NCI-H2196 treated with DMSO at 0.1 percent for 48 hours (cell line): ENCODE results near the gene PPT1.

ENCODE experiments used
- DNase-seq: peaks from one replicate; lab custom pipeline; 2025; ENCODE audit not compliant: unreplicated experiment; lab: John Stamatoyannopoulos, UW

The PPT1 gene

DNA sequence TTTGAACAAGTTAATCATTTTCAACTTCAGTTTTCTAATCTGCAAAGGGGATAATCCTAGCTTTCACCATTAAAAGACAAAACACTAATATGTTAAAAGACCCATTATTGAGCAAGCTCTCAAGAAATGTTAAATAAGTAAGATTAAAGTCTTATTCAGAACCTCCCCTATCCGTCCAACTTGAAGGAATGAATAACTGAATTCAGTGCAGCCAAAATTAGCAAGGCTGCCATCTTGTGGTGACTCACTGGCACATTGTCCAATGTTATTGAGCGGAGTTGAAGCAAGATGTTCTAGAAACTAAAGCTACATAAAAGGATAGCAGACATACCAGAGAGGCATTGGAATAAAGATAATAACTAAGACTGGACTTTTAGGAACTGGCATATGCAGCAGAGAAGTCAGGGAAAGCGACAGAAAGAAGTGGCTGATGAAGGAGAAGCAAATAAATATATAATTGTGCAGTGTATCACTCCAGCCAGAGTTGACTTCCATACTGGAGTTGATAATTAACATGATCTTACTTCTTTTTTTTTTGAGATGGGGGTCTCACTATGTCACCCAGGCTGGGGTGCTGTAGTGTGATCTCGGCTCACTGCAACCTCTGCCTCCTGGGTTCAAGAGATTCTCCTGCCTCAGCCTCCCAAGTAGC, 64.7 kb downstream of the PPT1 start:
- DNase-seq, result peak; percentile 12

DNA sequence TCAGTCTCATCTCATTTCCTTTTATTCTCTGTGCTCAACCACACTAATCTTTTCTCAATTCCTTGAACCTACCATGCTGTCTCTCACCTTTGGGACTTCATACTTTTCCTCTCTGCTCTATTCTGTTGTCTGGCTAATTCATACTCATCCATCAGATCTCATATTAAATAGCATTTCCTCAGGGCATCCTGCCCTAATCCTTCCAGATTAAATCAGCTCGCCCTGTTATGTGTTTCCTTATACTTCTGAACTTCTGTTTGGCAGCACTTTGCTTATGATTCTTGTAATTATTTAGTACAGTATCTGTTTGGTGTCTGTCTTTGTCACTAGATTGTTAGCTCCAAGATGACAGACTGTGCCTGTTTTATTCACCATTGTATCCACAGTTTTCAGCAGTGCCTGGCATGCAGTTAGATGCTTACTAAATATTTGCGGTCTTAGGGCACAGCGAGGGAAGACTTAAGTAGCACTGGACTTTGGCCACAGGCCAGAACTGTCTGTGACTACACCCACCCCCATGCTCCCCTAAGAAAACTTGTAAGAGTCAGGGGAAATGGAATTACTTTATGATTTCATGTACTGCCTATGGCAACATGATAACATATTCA, 66.4 kb downstream of the PPT1 start:
- no peak for DNase-seq

DNA sequence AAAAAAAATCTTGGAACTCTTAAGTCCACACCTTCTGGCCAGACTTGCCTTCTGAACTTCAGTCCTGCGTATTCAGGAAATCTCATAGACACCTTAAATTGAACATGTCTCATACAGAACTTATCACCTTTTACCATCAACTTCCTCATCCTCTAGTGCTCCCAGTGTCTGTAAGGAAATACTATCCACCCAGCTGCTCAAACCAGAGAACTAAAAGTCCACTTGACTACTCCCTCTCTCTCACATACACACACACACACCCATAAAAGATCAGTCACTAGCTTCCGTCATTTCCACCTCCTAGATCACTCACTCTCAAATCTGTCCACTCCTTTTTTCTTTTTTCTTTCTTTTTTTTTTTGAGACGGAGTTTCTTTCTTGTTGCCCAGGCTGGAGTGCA, 67.4 kb downstream of the PPT1 start:
- no peak for DNase-seq

DNA sequence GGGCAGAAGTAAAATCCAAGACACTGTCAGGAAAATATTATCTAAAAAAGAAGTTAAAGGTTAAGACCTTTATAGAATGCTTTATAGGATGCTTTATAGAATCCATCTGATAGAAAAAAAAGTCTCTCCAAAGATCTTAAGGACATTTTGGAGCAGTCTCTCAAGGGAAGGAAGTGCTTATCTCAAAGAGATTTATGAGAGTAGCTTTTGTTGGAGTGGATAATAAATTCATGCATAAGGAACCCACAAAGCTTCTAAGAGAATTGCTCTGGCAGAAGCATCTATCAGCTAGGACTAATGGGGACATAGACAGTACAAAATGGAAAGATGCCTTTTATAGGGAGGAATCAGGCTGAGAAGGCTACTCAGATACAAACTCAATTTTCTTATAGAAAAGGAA, 69.4 kb downstream of the PPT1 start:
- no peak for DNase-seq

DNA sequence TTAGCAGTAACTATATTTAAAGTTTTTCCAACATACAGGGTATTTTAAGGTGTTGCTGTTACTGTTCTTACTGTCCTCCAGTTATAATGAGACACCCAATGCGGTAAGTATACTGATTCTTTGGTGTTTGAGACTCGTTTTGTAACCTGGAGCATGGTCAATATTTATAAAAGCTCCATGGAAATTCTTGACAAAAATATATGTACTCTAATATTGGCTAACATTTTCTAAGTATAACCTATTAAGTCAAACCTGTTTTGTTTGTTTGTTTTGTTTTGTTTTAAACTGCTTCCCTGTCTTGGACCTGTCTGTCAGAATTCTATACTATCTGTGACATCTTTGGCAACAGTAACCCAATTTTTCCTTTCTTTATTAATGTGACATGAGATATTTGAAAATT, 72.4 kb downstream of the PPT1 start:
- DNase-seq, result no peak

DNA sequence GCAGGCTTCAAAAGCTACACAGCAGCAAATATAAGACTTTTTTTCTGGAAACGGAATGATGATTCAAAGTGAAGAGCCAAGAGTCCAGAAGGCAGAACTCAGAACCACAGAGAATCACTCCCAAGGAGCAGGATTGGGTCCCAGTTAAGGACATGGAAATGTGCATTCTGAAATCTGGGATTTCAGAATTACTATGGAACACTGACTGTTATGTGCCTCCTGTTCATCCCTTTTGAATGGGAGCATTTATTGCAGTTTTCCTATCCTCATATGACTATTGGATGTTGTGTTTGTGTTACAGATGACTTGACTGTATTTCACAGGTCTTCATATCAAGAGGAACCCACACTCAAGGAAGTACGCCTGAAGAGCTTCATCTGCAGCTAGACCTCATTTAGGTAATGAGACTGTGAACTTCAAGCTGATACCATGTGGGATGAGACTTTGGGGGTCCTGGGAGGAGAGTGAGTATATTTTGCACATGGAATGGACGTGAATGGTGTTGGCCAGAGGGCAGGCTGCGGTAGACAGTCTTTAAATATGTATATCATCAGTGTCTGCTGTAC, 73.6 kb downstream of the PPT1 start:
- DNase-seq, result no peak
